Heart left ventricle (tissue), 13 donors: ENCODE measurements around the gene PARD3B.

Experiments used
- POLR2A ChIP-seq, 2 donors: fragments of 450-650 bp; IDR thresholded peaks; one replicate each; pipeline ENCODE4 v1.6.1; 2017; ENCODE audit warnings: antibody characterized with exemption in 2 of 2, mild to moderate bottlenecking in 2 of 2, moderate library complexity in 2 of 2
- TF ChIP-seq, protein P1 (sequence below), 12 donors: fragments of 200-600 bp; sonication (generic) in 4 of 12; IDR thresholded peaks; one replicate each; pipeline versions ENCODE4 v1.5.0 to v1.8.0; 2018 to 2022; ENCODE audit warnings: antibody characterized with exemption in 12 of 12, mild to moderate bottlenecking in 5 of 12
- donor health status: ischemic (EF 13 %, LVEDD 7.1; RV severe dilation, severe dysfunction).
- donor health status: DM: no; HTN: yes; CAD: no.
- donor health status: DM: no; HTN: no; CAD: no.
- donor health status: ischemic (EF 25% LVEDD 6.9; RV normal size, moderate dysfunction).
- donor health status: ischemic (EF 25% LVEDD 5.7; RV mildly dilated, moderate dysfunction).
- donor health status: ischemic (EF 35%, LVEDD 5.7; RV mildly dilated, moderate dysfunction).
- donor health status: nonischemic (EF 11% LVEDD 7.7; RV severe dilation, severe dysfunction).
- donor health status: DM: yes; HTN: yes; CAD: no.
- donor health status: PGD.
- donor health status: ischemic (EF 29% LVEDD 5.4; RV normal size, mild dysfunction).
- donor health status: nonischemic (EF 23%, LVEDD 6.1; RV moderate dilation, normal function).

- TF ChIP-seq, protein P1, sequence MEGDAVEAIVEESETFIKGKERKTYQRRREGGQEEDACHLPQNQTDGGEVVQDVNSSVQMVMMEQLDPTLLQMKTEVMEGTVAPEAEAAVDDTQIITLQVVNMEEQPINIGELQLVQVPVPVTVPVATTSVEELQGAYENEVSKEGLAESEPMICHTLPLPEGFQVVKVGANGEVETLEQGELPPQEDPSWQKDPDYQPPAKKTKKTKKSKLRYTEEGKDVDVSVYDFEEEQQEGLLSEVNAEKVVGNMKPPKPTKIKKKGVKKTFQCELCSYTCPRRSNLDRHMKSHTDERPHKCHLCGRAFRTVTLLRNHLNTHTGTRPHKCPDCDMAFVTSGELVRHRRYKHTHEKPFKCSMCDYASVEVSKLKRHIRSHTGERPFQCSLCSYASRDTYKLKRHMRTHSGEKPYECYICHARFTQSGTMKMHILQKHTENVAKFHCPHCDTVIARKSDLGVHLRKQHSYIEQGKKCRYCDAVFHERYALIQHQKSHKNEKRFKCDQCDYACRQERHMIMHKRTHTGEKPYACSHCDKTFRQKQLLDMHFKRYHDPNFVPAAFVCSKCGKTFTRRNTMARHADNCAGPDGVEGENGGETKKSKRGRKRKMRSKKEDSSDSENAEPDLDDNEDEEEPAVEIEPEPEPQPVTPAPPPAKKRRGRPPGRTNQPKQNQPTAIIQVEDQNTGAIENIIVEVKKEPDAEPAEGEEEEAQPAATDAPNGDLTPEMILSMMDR (IDR thresholded peaks at IDR 0.05), result no peak
- no peak for TF ChIP-seq POLR2A (IDR thresholded peaks at IDR 0.05)
Measured at GRCh38 chr2:205245001-205245400, 699.7 kb downstream of the PARD3B start.
